ENCODE data around the gene DPYSL5. TPM values are rescaled to one million over a fixed set of nuclear protein-coding genes. Genes with fewer than 3 reads are reported as not detected.

DPYSL5 gene
- total RNA-seq, 2 experiments from 2014 or later, result not detected

DNA sequence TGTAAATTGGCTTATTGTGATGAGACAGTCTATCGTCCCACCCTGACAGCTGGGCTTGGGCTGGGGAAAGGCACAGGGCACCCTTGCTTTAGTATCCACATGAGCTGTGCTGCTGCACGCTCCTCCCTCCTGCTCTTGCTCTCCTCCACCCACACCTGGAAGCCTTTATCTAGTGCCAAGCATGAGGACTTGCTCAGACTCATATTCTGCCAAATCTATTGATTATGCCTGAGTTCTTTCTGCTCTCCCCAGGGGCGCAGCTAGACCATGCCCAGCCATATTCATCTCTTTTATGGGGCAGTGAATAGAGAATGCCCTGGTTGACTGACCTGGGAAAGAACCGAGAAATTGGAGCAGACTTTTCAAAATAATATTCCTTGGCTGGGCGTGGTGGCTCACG lies 29.0 kb upstream of the DPYSL5 start:
- no peaks in the 10 kb centered on the region for H3K36me3 ChIP-seq (ENCODE audit: insufficient read depth, low read length)
- peaks cover 5% of the 10 kb centered on the region for H3K4me1 Mint-ChIP-seq (ENCODE audit: low read depth)
- H3K27ac ChIP-seq (ENCODE audit: low read depth in 1 of 2, low read length in 2 of 2), result no peak overlapping the region
- H3K27me3 ChIP-seq (ENCODE audit: control insufficient read depth in 1 of 2, insufficient read depth in 2 of 2, low read length in 2 of 2), result peaks cover 0 to 3% of the 10 kb centered on the region in 2 experiments
- ATAC-seq (ENCODE audit: poor library complexity) (no peak), DNase-seq (no peak)
- H3K9me3 ChIP-seq (ENCODE audit: control insufficient read depth in 1 of 2, insufficient read depth in 1 of 2, low read length in 2 of 2), result peaks cover 0 to 6% of the 10 kb centered on the region in 2 experiments
- H3K4me3 Mint-ChIP-seq, result no peak overlapping the region
- H3K9me3 Mint-ChIP-seq, result no peaks in the 10 kb centered on the region
- no peak overlapping the region for H3K27ac Mint-ChIP-seq
- no peak overlapping the region for H3K4me3 ChIP-seq (ENCODE audit: low read length)
- no peaks in the 10 kb centered on the region for H3K4me1 ChIP-seq (ENCODE audit: insufficient read depth, low read length)
- CTCF ChIA-PET, result no interaction called here
- intact Hi-C loops (cut with DNase I, micrococcal nuclease), result no loop called here
- H3K27me3 Mint-ChIP-seq, result peaks cover 31% of the 10 kb centered on the region
- H3K36me3 Mint-ChIP-seq (ENCODE audit: low read depth), result no peaks in the 10 kb centered on the region
- no peak for TF ChIP-seq CTCF (IDR thresholded peaks at IDR 0.05)
- POLR2A ChIA-PET, result no interaction called here

- H3K27ac ChIP-seq (ENCODE audit: low read depth in 1 of 2, low read length in 2 of 2), result no peak overlapping the region
- no peaks in the 10 kb centered on the region for H3K4me1 Mint-ChIP-seq (ENCODE audit: low read depth)
- intact Hi-C loops (cut with DNase I, micrococcal nuclease), result no loop called here
- no peaks in the 10 kb centered on the region for H3K36me3 ChIP-seq (ENCODE audit: insufficient read depth, low read length)
- TF ChIP-seq CTCF (IDR thresholded peaks at IDR 0.05), result no peak
- H3K4me3 ChIP-seq (ENCODE audit: low read length), result no peak overlapping the region
- H3K36me3 Mint-ChIP-seq (ENCODE audit: low read depth), result no peaks in the 10 kb centered on the region
- POLR2A ChIA-PET, result no interaction called here
- H3K27ac Mint-ChIP-seq, result no peak overlapping the region
- DNase-seq (no peak), ATAC-seq (ENCODE audit: poor library complexity) (no peak)
- no peaks in the 10 kb centered on the region for H3K9me3 Mint-ChIP-seq
- no peaks in the 10 kb centered on the region for H3K4me1 ChIP-seq (ENCODE audit: insufficient read depth, low read length)
- peaks cover 0 to 3% of the 10 kb centered on the region in 2 experiments for H3K27me3 ChIP-seq (ENCODE audit: control insufficient read depth in 1 of 2, insufficient read depth in 2 of 2, low read length in 2 of 2)
- no peak overlapping the region for H3K4me3 Mint-ChIP-seq
- H3K27me3 Mint-ChIP-seq, result peaks cover 25% of the 10 kb centered on the region
- CTCF ChIA-PET, result no interaction called here
- no peaks in the 10 kb centered on the region for H3K9me3 ChIP-seq (ENCODE audit: control insufficient read depth in 1 of 2, insufficient read depth in 1 of 2, low read length in 2 of 2)
These were observed 27.0 kb upstream of the DPYSL5 start for GRCh38 chr2:26820932-26821331.

- ATAC-seq (ENCODE audit: poor library complexity), result no peak
- Mint-ChIP-seq H3K36me3 (ENCODE audit: low read depth) (no peaks in the 10 kb centered on the region), H3K4me3 (no peak overlapping the region), H3K9me3 (no peaks in the 10 kb centered on the region), H3K27ac (no peak overlapping the region), H3K27me3 (peaks cover 18% of the 10 kb centered on the region), H3K4me1 (ENCODE audit: low read depth) (no peaks in the 10 kb centered on the region)
- DNase-seq, result no peak
- ChIA-PET CTCF (no interaction called here), POLR2A (no interaction called here)
- Histone ChIP-seq H3K9me3 (ENCODE audit: control insufficient read depth in 1 of 2, insufficient read depth in 1 of 2, low read length in 2 of 2) (no peaks in the 10 kb centered on the region), H3K27ac (ENCODE audit: low read depth in 1 of 2, low read length in 2 of 2) (no peak overlapping the region), H3K4me1 (ENCODE audit: insufficient read depth, low read length) (no peaks in the 10 kb centered on the region), H3K36me3 (ENCODE audit: insufficient read depth, low read length) (no peaks in the 10 kb centered on the region), H3K4me3 (ENCODE audit: low read length) (no peak overlapping the region), H3K27me3 (ENCODE audit: control insufficient read depth in 1 of 2, insufficient read depth in 2 of 2, low read length in 2 of 2) (peaks cover under 1% of the 10 kb centered on the region in 2 experiments)
- no peak for TF ChIP-seq CTCF (IDR thresholded peaks at IDR 0.05)
- intact Hi-C loops (cut with DNase I, micrococcal nuclease), result no loop called here
These were observed 25.1 kb upstream of the DPYSL5 start for GRCh38 chr2:26822877-26823276.
